WTC11 (cell line): Measurements from ENCODE around the gene CEP57L1. TPM values are rescaled to one million over a fixed set of nuclear protein-coding genes. Genes with fewer than 3 reads are reported as not detected.

Experiments
- ATAC-seq: fragments of 200-7000 bp; cut with Tn5 transposase; 2 replicates; pipeline ENCODE4 v1.10.0; 2021; ENCODE audit warnings: mild to moderate bottlenecking, moderate library complexity
- CTCF ChIA-PET: fragments of 300-600 bp; sonication (Branson Sonifier 250); formaldehyde crosslinking; loops from one replicate; lab custom pipeline; 2021; ENCODE audit warnings: antibody characterized with exemption; lab: Charles Lee
- POLR2A ChIA-PET: fragments of 350-600 bp; sonication (Branson Sonifier 250); formaldehyde crosslinking; loops from one replicate; lab custom pipeline; 2021; ENCODE audit warnings: antibody characterized with exemption; lab: Charles Lee
- DNase-seq: peaks from one replicate; pipeline ENCODE4 v3.0.0; 2021; ENCODE audit warnings: low spot score
- H3K27ac Mint-ChIP-seq: 2 replicates; pipeline ENCODE4 v1.8.0; 2021; ENCODE audit warnings: mixed read lengths
- H3K27me3 Mint-ChIP-seq: 2 replicates; pipeline ENCODE4 v1.8.0; 2021; ENCODE audit warnings: low read depth, mild to moderate bottlenecking, moderate library complexity, mixed read lengths
- H3K36me3 Mint-ChIP-seq: 2 replicates; pipeline ENCODE4 v1.8.0; 2021; ENCODE audit warnings: mixed read lengths
- H3K4me1 Mint-ChIP-seq: 2 replicates; pipeline ENCODE4 v1.8.0; 2022; ENCODE audit warnings: mixed read lengths
- H3K4me3 Mint-ChIP-seq: 2 replicates; pipeline ENCODE4 v1.8.0; 2021; ENCODE audit warnings: mild to moderate bottlenecking, moderate library complexity, mixed read lengths
- H3K9me3 Mint-ChIP-seq: 2 replicates; pipeline ENCODE4 v1.8.0; 2021; ENCODE audit warnings: mixed read lengths
- AR ChIP-seq: fragments of 250-450 bp; sonication (Bioruptor Pico); IDR thresholded peaks from 2 replicates; pipeline ENCODE4 v1.9.0; 2021; ENCODE audit warnings: mild to moderate bottlenecking
- ATF2 ChIP-seq: sonication (generic); formaldehyde crosslinking; IDR thresholded peaks from 2 replicates; pipeline ENCODE4 v1.8.1; 2022; ENCODE audit warnings: low read depth, missing genetic modification reagents, borderline replicate concordance
- CDX4 ChIP-seq: fragments of 250-450 bp; sonication (Bioruptor Pico); IDR thresholded peaks from 2 replicates; pipeline ENCODE4 v1.9.0; 2021; ENCODE audit warnings: moderate library complexity, mild to moderate bottlenecking, inconsistent platforms, borderline replicate concordance
- CTCF ChIP-seq: fragments of 200-600 bp; IDR thresholded peaks from 2 replicates; pipeline ENCODE4 v1.8.0; 2022; ENCODE audit warnings: antibody characterized with exemption
- E2F1 ChIP-seq: sonication (generic); formaldehyde crosslinking; IDR thresholded peaks from 2 replicates; pipeline ENCODE4 v1.8.0; 2022; ENCODE audit warnings: mild to moderate bottlenecking, missing genetic modification reagents
- EMX1 ChIP-seq: fragments of 250-450 bp; sonication (Bioruptor Pico); IDR thresholded peaks from 2 replicates; pipeline ENCODE4 v1.8.0; 2021; ENCODE audit warnings: mild to moderate bottlenecking
- ERG ChIP-seq: fragments of 250-450 bp; sonication (Bioruptor Pico); IDR thresholded peaks from 2 replicates; pipeline ENCODE4 v1.8.0; 2021; ENCODE audit warnings: mild to moderate bottlenecking
- HMGA2 ChIP-seq: fragments of 250-450 bp; sonication (Bioruptor Pico); IDR thresholded peaks from 2 replicates; pipeline ENCODE4 v1.4.0; 2021; ENCODE audit warnings: mild to moderate bottlenecking, moderate library complexity
- JAZF1 ChIP-seq: fragments of 250-450 bp; sonication (Bioruptor Pico); IDR thresholded peaks from 2 replicates; pipeline ENCODE4 v1.9.0; 2021; ENCODE audit warnings: moderate library complexity, mild to moderate bottlenecking, inconsistent platforms
- MAX ChIP-seq: sonication (generic); formaldehyde crosslinking; IDR thresholded peaks from 2 replicates; pipeline ENCODE4 v1.8.0; 2022; ENCODE audit warnings: mild to moderate bottlenecking, missing genetic modification reagents
- MYBL2 ChIP-seq: sonication (generic); formaldehyde crosslinking; IDR thresholded peaks from 2 replicates; pipeline ENCODE4 v1.8.1; 2023; ENCODE audit warnings: mild to moderate bottlenecking, moderate library complexity, missing genetic modification reagents
- NFE2L1 ChIP-seq: sonication (generic); formaldehyde crosslinking; IDR thresholded peaks from 2 replicates; pipeline ENCODE4 v1.8.1; 2023; ENCODE audit warnings: missing genetic modification reagents
- NR1H2 ChIP-seq: sonication (generic); formaldehyde crosslinking; IDR thresholded peaks from 2 replicates; pipeline ENCODE4 v1.9.0; 2021; ENCODE audit warnings: mild to moderate bottlenecking, moderate library complexity, missing genetic modification reagents
- NR3C1 ChIP-seq: sonication (generic); formaldehyde crosslinking; conservative IDR thresholded peaks from 2 replicates; pipeline ENCODE4 v1.8.1; 2023; ENCODE audit warnings: low read depth, mild to moderate bottlenecking, missing genetic modification reagents
- PRDM15 ChIP-seq: sonication (generic); formaldehyde crosslinking; IDR thresholded peaks from 2 replicates; pipeline ENCODE4 v1.8.0; 2022; ENCODE audit warnings: missing genetic modification reagents
- SP1 ChIP-seq: sonication (generic); formaldehyde crosslinking; conservative IDR thresholded peaks from 2 replicates; pipeline ENCODE4 v1.8.1; 2022; ENCODE audit warnings: missing genetic modification reagents
- TEAD1 ChIP-seq: sonication (generic); formaldehyde crosslinking; IDR thresholded peaks from 2 replicates; pipeline ENCODE4 v1.8.0; 2022; ENCODE audit warnings: mild to moderate bottlenecking, missing genetic modification reagents
- ZNF317 ChIP-seq: sonication (generic); formaldehyde crosslinking; IDR thresholded peaks from 2 replicates; pipeline ENCODE4 v1.8.1; 2023; ENCODE audit warnings: low read depth, mild to moderate bottlenecking, moderate library complexity, missing genetic modification reagents, borderline replicate concordance
- ZSCAN18 ChIP-seq: fragments of 250-450 bp; sonication (Bioruptor Pico); IDR thresholded peaks from 2 replicates; pipeline ENCODE4 v2.1.2; 2022; ENCODE audit warnings: mild to moderate bottlenecking, moderate library complexity
- total RNA-seq: library from RNA; stranded (reverse); gene quantifications from 3 replicates; pipeline ENCODE4 v1.2.3, GENCODE V29; 2021

The CEP57L1 gene
- total RNA-seq, 1 experiment from 2014 or later, result 13.1 TPM

GRCh38 chr6:109051301-109052017 is 43.8 kb upstream of the CEP57L1 start:
- peaks cover 13% of the 10 kb centered on the region for H3K4me1 Mint-ChIP-seq
- TF ChIP-seq ZSCAN18 (CRISPR knock-in tag), result no peak
- no peak for TF ChIP-seq TEAD1
- no peak for TF ChIP-seq MAX (CRISPR knock-in tag)
- no peak for TF ChIP-seq JAZF1
- no peak for TF ChIP-seq NR3C1 (CRISPR knock-in tag)
- TF ChIP-seq NFE2L1, result no peak
- TF ChIP-seq PRDM15 (CRISPR knock-in tag), result no peak
- no peak for TF ChIP-seq E2F1 (CRISPR knock-in tag)
- no peak for TF ChIP-seq CDX4 (CRISPR knock-in tag)
- TF ChIP-seq ATF2 (CRISPR knock-in tag), result no peak
- TF ChIP-seq AR (CRISPR knock-in tag), result no peak
- no peak for TF ChIP-seq NR1H2 (CRISPR knock-in tag)
- no peak for TF ChIP-seq MYBL2 (CRISPR knock-in tag)
- TF ChIP-seq ZNF317, result no peak
- TF ChIP-seq ERG, result no peak
- no peak for TF ChIP-seq SP1 (CRISPR knock-in tag)
- TF ChIP-seq EMX1 (CRISPR knock-in tag), result no peak
- no peak for TF ChIP-seq HMGA2 (CRISPR knock-in tag)
- no peak for TF ChIP-seq CTCF
- TF ChIP-seq, all 79 proteins: peak for 0
- ATAC-seq (no peak), DNase-seq (no peak)
- Mint-ChIP-seq H3K4me3 (no peak overlapping the region), H3K36me3 (peaks cover 11% of the 10 kb centered on the region), H3K9me3 (peaks cover 15% of the 10 kb centered on the region), H3K27ac (no peak overlapping the region), H3K27me3 (no peaks in the 10 kb centered on the region)
- ChIA-PET CTCF (no interaction called here), POLR2A (no interaction called here)
